Endodermal cell (in vitro differentiated cells): ENCODE results near the gene HSPA1A. TPM values are rescaled to one million over a fixed set of nuclear protein-coding genes. Genes with fewer than 3 reads are reported as not detected.

Experiments used
- DNase-seq: peaks from one replicate; pipeline ENCODE4 v3.0.0-alpha.2; 2017
- H3K27ac ChIP-seq: 2 replicates; pipeline ENCODE4 v1.5.1; 2013; ENCODE audit warnings: mild to moderate bottlenecking, low read depth, low read length, moderate library complexity
- H3K27me3 ChIP-seq: 2 replicates; pipeline ENCODE4 v1.6.1; 2013; ENCODE audit warnings: mild to moderate bottlenecking, low read length, moderate library complexity; ENCODE audit not compliant: insufficient read depth, control insufficient read depth, poor library complexity, severe bottlenecking
- H3K36me3 ChIP-seq: 2 replicates; pipeline ENCODE4 v1.7.0; 2013; ENCODE audit warnings: mild to moderate bottlenecking, low read length, moderate library complexity; ENCODE audit not compliant: control insufficient read depth, insufficient read depth
- H3K4me1 ChIP-seq: one replicate; pipeline ENCODE4 v1.7.0; 2013; ENCODE audit warnings: low read length; ENCODE audit not compliant: control insufficient read depth, insufficient read depth
- H3K4me3 ChIP-seq: 2 replicates; pipeline ENCODE4 v1.5.1; 2013; ENCODE audit warnings: mild to moderate bottlenecking, low read length, moderate library complexity
- H3K9ac ChIP-seq: 2 replicates; pipeline ENCODE4 v1.6.1; 2013; ENCODE audit warnings: mild to moderate bottlenecking, low read length, moderate library complexity; ENCODE audit not compliant: poor library complexity, severe bottlenecking; ENCODE audit errors: extremely low read depth
- H3K9me3 ChIP-seq: 2 replicates; pipeline ENCODE4 v1.6.1; 2013; ENCODE audit warnings: mild to moderate bottlenecking, low read length, moderate library complexity; ENCODE audit not compliant: control insufficient read depth
- H3K27ac Mint-ChIP-seq: 2 replicates; pipeline ENCODE4 v1.8.0; 2020; ENCODE audit warnings: mixed read lengths
- H3K27me3 Mint-ChIP-seq: 2 replicates; pipeline ENCODE4 v1.8.0; 2021; ENCODE audit warnings: mild to moderate bottlenecking, mixed read lengths; ENCODE audit not compliant: insufficient read depth
- H3K36me3 Mint-ChIP-seq: 2 replicates; pipeline ENCODE4 v1.8.0; 2020; ENCODE audit warnings: low read depth, mixed read lengths
- H3K4me1 Mint-ChIP-seq: 2 replicates; pipeline ENCODE4 v1.8.0; 2020; ENCODE audit warnings: mixed read lengths
- H3K4me3 Mint-ChIP-seq: 2 replicates; pipeline ENCODE4 v1.8.0; 2020; ENCODE audit warnings: mild to moderate bottlenecking, moderate library complexity, mixed read lengths
- H3K9me3 Mint-ChIP-seq: 2 replicates; pipeline ENCODE4 v1.8.0; 2020; ENCODE audit warnings: mild to moderate bottlenecking, mixed read lengths
- CTCF ChIP-seq: fragments of 200-600 bp; sonication (generic); conservative IDR thresholded peaks from 2 replicates; pipeline ENCODE4 v1.5.0; 2021; ENCODE audit warnings: antibody characterized with exemption, mild to moderate bottlenecking
- WGBS, 2 experiments: methylation state at CpG; one replicate each; pipeline versions ENCODE4 v1.1.5 to v1.1.7; 2013; ENCODE audit warnings: missing lambda C conversion rate in 2 of 2, mixed read lengths in 1 of 2; ENCODE audit not compliant: insufficient coverage in 1 of 2, insufficient read length in 1 of 2; 5-methylcytosine and 5-hydroxymethylcytosine counted together
- total RNA-seq, 2 donors: library from RNA; stranded (reverse); fragmentation: NEBNext Ultra II Directional in 1 of 2; extraction: Animal tissue kit (Norgen Biotek cat#: 25700) in 1 of 2; gene quantifications; 2 replicates in 1 of 2; 3 replicates in 1 of 2; pipeline ENCODE4 v1.2.1, GENCODE V29; 2021

Gene HSPA1A
- total RNA-seq, 2 donors from 2014 or later = 53.1 to 62.6 TPM

GRCh38 chr6:31776989-31777666 is 38.2 kb upstream of the HSPA1A start, which contains the start of gene VWA7:
TSS of gene VWA7 (minus strand) at chr6:31777328. CDS start at chr6:31776779, 549 bp downstream.
- DNase-seq = peak; percentile 56
- no peaks in the 10 kb centered on the region for H3K9me3 Mint-ChIP-seq
- Histone ChIP-seq H3K36me3 (peaks cover 26% of the 10 kb centered on the region), H3K9ac (no peak within 1 kb of the TSS), H3K4me1 (no peaks in the 10 kb centered on the region), H3K4me3 (no peak within 1 kb of the TSS), H3K9me3 (no peaks in the 10 kb centered on the region), H3K27me3 (no peaks in the 10 kb centered on the region), H3K27ac (no peak within 1 kb of the TSS)
- H3K27ac Mint-ChIP-seq = no peak within 1 kb of the TSS
- 80% methylated on average over 15 of the region's 15 CpGs; no CpG with 5 or more reads in 1 of the 2 experiments for WGBS, 2 experiments
- no peaks in the 10 kb centered on the region for H3K27me3 Mint-ChIP-seq
- no peak within 1 kb of the TSS for H3K4me3 Mint-ChIP-seq
- no peak for TF ChIP-seq CTCF
- H3K4me1 Mint-ChIP-seq = no peaks in the 10 kb centered on the region
- H3K36me3 Mint-ChIP-seq = peaks cover 21% of the 10 kb centered on the region

GRCh38 chr6:31777667-31778050 is 37.7 kb upstream of the HSPA1A start:
- Histone ChIP-seq H3K36me3 (peaks cover 29% of the 10 kb centered on the region), H3K4me1 (no peaks in the 10 kb centered on the region), H3K27me3 (no peaks in the 10 kb centered on the region), H3K27ac (no peak overlapping the region), H3K9me3 (no peaks in the 10 kb centered on the region), H3K4me3 (no peak overlapping the region), H3K9ac (no peak overlapping the region)
- Mint-ChIP-seq H3K9me3 (no peaks in the 10 kb centered on the region), H3K4me3 (no peak overlapping the region), H3K4me1 (no peaks in the 10 kb centered on the region), H3K27ac (no peak overlapping the region), H3K36me3 (peaks cover 24% of the 10 kb centered on the region), H3K27me3 (no peaks in the 10 kb centered on the region)
- WGBS, 2 experiments = 90 to 93% methylated on average over 5 of the region's 5 CpGs
- DNase-seq = no peak
- no peak for TF ChIP-seq CTCF

- no peak for DNase-seq
- H3K36me3 Mint-ChIP-seq = peaks cover 29% of the 10 kb centered on the region
- Histone ChIP-seq H3K27ac (no peak overlapping the region), H3K4me1 (no peaks in the 10 kb centered on the region), H3K36me3 (peaks cover 31% of the 10 kb centered on the region), H3K9ac (no peak overlapping the region), H3K4me3 (no peak overlapping the region), H3K9me3 (no peaks in the 10 kb centered on the region), H3K27me3 (no peaks in the 10 kb centered on the region)
- no peak for TF ChIP-seq CTCF
- WGBS, 2 experiments = 91 to 100% methylated on average over 5 of the region's 5 CpGs
- H3K9me3 Mint-ChIP-seq = no peaks in the 10 kb centered on the region
- H3K4me1 Mint-ChIP-seq = no peaks in the 10 kb centered on the region
- H3K27me3 Mint-ChIP-seq = no peaks in the 10 kb centered on the region
- no peak overlapping the region for H3K4me3 Mint-ChIP-seq
- H3K27ac Mint-ChIP-seq = no peak overlapping the region
Measured at GRCh38 chr6:31778193-31778592, 37.1 kb upstream of the HSPA1A start.
